HG03521 (cell line): Measurements from ENCODE around the gene IFNE.

Experiments used
- ATAC-seq: cut with Tn5 transposase; IDR thresholded peaks from one replicate; pipeline ENCODE4 v1.9.1; 2021; ENCODE audit warnings: mild to moderate bottlenecking, moderate library complexity; ENCODE audit not compliant: unreplicated experiment

IFNE gene

GRCh38 chr9:21482213-21482612 lies at the start of gene IFNE:
Gene IFNE, minus strand, starts transcription at chr9:21482313. Its CDS starts 619 bp downstream, at chr9:21481694.
- ATAC-seq = no peak

GRCh38 chr9:21528123-21528808 lies 46.2 kb upstream of the IFNE start:
- no peak for ATAC-seq

GRCh38 chr9:21527579-21527978 lies 45.5 kb upstream of the IFNE start:
- no peak for ATAC-seq

GRCh38 chr9:21525174-21525573 lies 43.1 kb upstream of the IFNE start:
- ATAC-seq = no peak

- ATAC-seq = no peak
Observed at GRCh38 chr9:21524099-21524830, 42.2 kb upstream of the IFNE start.

GRCh38 chr9:21523021-21524014 lies 41.2 kb upstream of the IFNE start:
- ATAC-seq = no peak

- ATAC-seq = no peak
Observed at GRCh38 chr9:21522348-21522747, 40.2 kb upstream of the IFNE start.

GRCh38 chr9:21521448-21521847 lies 39.3 kb upstream of the IFNE start:
- ATAC-seq = no peak

- ATAC-seq = no peak
Observed at GRCh38 chr9:21520501-21521228, 38.6 kb upstream of the IFNE start.

GRCh38 chr9:21519855-21520434 lies 37.8 kb upstream of the IFNE start:
- ATAC-seq = no peak

GRCh38 chr9:21516796-21517195 lies 34.7 kb upstream of the IFNE start:
- no peak for ATAC-seq

- no peak for ATAC-seq
Observed at GRCh38 chr9:21513431-21513830, 31.3 kb upstream of the IFNE start.

- no peak for ATAC-seq
Observed at GRCh38 chr9:21510806-21511205, 28.7 kb upstream of the IFNE start.

- ATAC-seq = no peak
Observed at GRCh38 chr9:21507483-21507790, 25.3 kb upstream of the IFNE start.

- no peak for ATAC-seq
Observed at GRCh38 chr9:21506626-21507482, 24.7 kb upstream of the IFNE start.

GRCh38 chr9:21505425-21506179 lies 23.5 kb upstream of the IFNE start:
- ATAC-seq = no peak

- ATAC-seq = no peak
Observed at GRCh38 chr9:21504894-21505293, 22.8 kb upstream of the IFNE start.

GRCh38 chr9:21504113-21504512 lies 22.0 kb upstream of the IFNE start:
- ATAC-seq = no peak

- no peak for ATAC-seq
Observed at GRCh38 chr9:21502586-21502985, 20.5 kb upstream of the IFNE start.
